H9 (cell line): ENCODE data around the gene ATP6V1C2. TPM values are rescaled to one million over a fixed set of nuclear protein-coding genes. Genes with fewer than 3 reads are reported as not detected.

Experiments used
- DNase-seq: peaks from one replicate; pipeline ENCODE4 v3.0.0-alpha.2; 2017
- H2AFZ ChIP-seq: one replicate; pipeline ENCODE4 v1.6.1; 2013; ENCODE audit warnings: mild to moderate bottlenecking, low read length, control low read depth, moderate library complexity
- H2AK5ac ChIP-seq: 2 replicates; pipeline ENCODE4 v1.6.1; 2013; ENCODE audit warnings: low read length, control low read depth, mixed read lengths; ENCODE audit not compliant: insufficient read length
- H2BK120ac ChIP-seq: one replicate; pipeline ENCODE4 v1.6.1; 2013; ENCODE audit warnings: low read depth, mild to moderate bottlenecking, low read length, control low read depth, inconsistent platforms; ENCODE audit not compliant: poor library complexity, severe bottlenecking
- H2BK12ac ChIP-seq: 2 replicates; pipeline ENCODE4 v1.6.1; 2013; ENCODE audit warnings: low read length, control low read depth, mixed read lengths, low read depth; ENCODE audit not compliant: insufficient read length
- H2BK15ac ChIP-seq: 2 replicates; pipeline ENCODE4 v1.6.1; 2013; ENCODE audit warnings: low read depth, low read length, control low read depth
- H2BK20ac ChIP-seq: one replicate; pipeline ENCODE4 v1.6.1; 2013; ENCODE audit warnings: low read depth, mild to moderate bottlenecking, low read length, control low read depth, inconsistent platforms; ENCODE audit not compliant: poor library complexity, severe bottlenecking
- H2BK5ac ChIP-seq: 2 replicates; pipeline ENCODE4 v1.6.1; 2013; ENCODE audit warnings: low read length, control low read depth, mixed read lengths; ENCODE audit not compliant: insufficient read length
- H3K14ac ChIP-seq: 2 replicates; pipeline ENCODE4 v1.6.1; 2013; ENCODE audit warnings: low read length, control low read depth; ENCODE audit not compliant: insufficient read depth
- H3K18ac ChIP-seq: 2 replicates; pipeline ENCODE4 v1.6.1; 2013; ENCODE audit warnings: low read depth, mild to moderate bottlenecking, mixed read lengths, low read length, control low read depth; ENCODE audit not compliant: insufficient read length
- H3K23ac ChIP-seq: 2 replicates; pipeline ENCODE4 v1.6.1; 2013; ENCODE audit warnings: low read length, control low read depth, mixed read lengths, low read depth; ENCODE audit not compliant: insufficient read length
- H3K23me2 ChIP-seq: 2 replicates; pipeline ENCODE4 v1.6.1; 2013; ENCODE audit warnings: low read depth, mild to moderate bottlenecking, mixed read lengths, low read length, control low read depth; ENCODE audit not compliant: insufficient read length, poor library complexity, severe bottlenecking
- H3K27ac ChIP-seq: 2 replicates; pipeline ENCODE4 v1.5.1; 2013; ENCODE audit warnings: low read length, control low read depth, mixed read lengths, low read depth; ENCODE audit not compliant: insufficient read length
- H3K27me3 ChIP-seq: 2 replicates; pipeline ENCODE4 v1.6.1; 2013; ENCODE audit warnings: low read length, control low read depth, inconsistent platforms; ENCODE audit not compliant: insufficient read depth
- H3K4ac ChIP-seq: 2 replicates; pipeline ENCODE4 v1.6.1; 2013; ENCODE audit warnings: low read depth, mild to moderate bottlenecking, control low read depth, inconsistent platforms, low read length, moderate library complexity
- H3K4me1 ChIP-seq: 2 replicates; pipeline ENCODE4 v1.6.1; 2013; ENCODE audit warnings: low read length, control low read depth, inconsistent platforms; ENCODE audit not compliant: insufficient read depth
- H3K4me2 ChIP-seq: 2 replicates; pipeline ENCODE4 v1.6.1; 2013; ENCODE audit warnings: low read length, control low read depth, mixed read lengths; ENCODE audit not compliant: insufficient read length, insufficient read depth
- H3K56ac ChIP-seq: 2 replicates; pipeline ENCODE4 v1.6.1; 2013; ENCODE audit warnings: low read depth, mild to moderate bottlenecking, mixed read lengths, low read length, control low read depth; ENCODE audit not compliant: insufficient read length
- H3K79me1 ChIP-seq: 2 replicates; pipeline ENCODE4 v1.6.1; 2013; ENCODE audit warnings: low read depth, mild to moderate bottlenecking, moderate library complexity, low read length, control low read depth, inconsistent platforms; ENCODE audit not compliant: insufficient read depth, poor library complexity, severe bottlenecking
- H3K79me2 ChIP-seq: 2 replicates; pipeline ENCODE4 v1.6.1; 2013; ENCODE audit warnings: low read length, control low read depth, inconsistent platforms; ENCODE audit not compliant: insufficient read depth
- H3K9ac ChIP-seq: 2 replicates; pipeline ENCODE4 v1.6.1; 2013; ENCODE audit warnings: low read length, control low read depth, mixed read lengths; ENCODE audit not compliant: insufficient read length; ENCODE audit errors: extremely low read depth
- H3K9me3 ChIP-seq: one replicate; pipeline ENCODE4 v1.6.1; 2013; ENCODE audit warnings: low read depth, low read length, inconsistent platforms; ENCODE audit not compliant: control insufficient read depth
- H3T11ph ChIP-seq: one replicate; pipeline ENCODE4 v1.6.1; 2013; ENCODE audit warnings: mild to moderate bottlenecking, low read length, control low read depth, inconsistent platforms
- H4K20me1 ChIP-seq: one replicate; pipeline ENCODE4 v1.6.1; 2013; ENCODE audit not compliant: control insufficient read depth, insufficient read length, insufficient read depth
- H4K5ac ChIP-seq: 2 replicates; pipeline ENCODE4 v1.6.1; 2013; ENCODE audit warnings: low read depth, mild to moderate bottlenecking, mixed read lengths, low read length, control low read depth; ENCODE audit not compliant: insufficient read length
- H4K8ac ChIP-seq: replicated peaks from 2 replicates; pipeline ENCODE4 v1.6.1; 2013; ENCODE audit warnings: low read length, control low read depth, mixed read lengths, low read depth; ENCODE audit not compliant: insufficient read length
- H4K91ac ChIP-seq: 2 replicates; pipeline ENCODE4 v1.6.1; 2013; ENCODE audit warnings: low read depth, mild to moderate bottlenecking, moderate library complexity, mixed read lengths, low read length, control low read depth; ENCODE audit not compliant: insufficient read length
- H3K27ac Mint-ChIP-seq, 3 experiments: 2 replicates in 2 of 3; 3 replicates in 1 of 3; pipeline ENCODE4 v1.8.0; 2020 to 2021; ENCODE audit warnings: mixed read lengths in 3 of 3, mild to moderate bottlenecking in 1 of 3, moderate library complexity in 1 of 3
- H3K27me3 Mint-ChIP-seq: 2 replicates; pipeline ENCODE4 v1.8.0; 2021; ENCODE audit warnings: low read depth, mild to moderate bottlenecking, moderate library complexity, mixed read lengths
- H3K36me3 Mint-ChIP-seq, 3 experiments: 2 replicates in 2 of 3; 3 replicates in 1 of 3; pipeline ENCODE4 v1.8.0; 2020 to 2021; ENCODE audit warnings: low read depth in 3 of 3, mixed read lengths in 3 of 3; ENCODE audit not compliant: insufficient read depth in 1 of 3
- H3K4me1 Mint-ChIP-seq, 2 experiments: 2 replicates each; pipeline ENCODE4 v1.8.0; 2020; ENCODE audit warnings: mixed read lengths in 2 of 2
- H3K4me3 Mint-ChIP-seq, 2 experiments: 2 replicates in 1 of 2; 3 replicates in 1 of 2; pipeline ENCODE4 v1.8.0; 2020 to 2021; ENCODE audit warnings: mild to moderate bottlenecking in 2 of 2, mixed read lengths in 2 of 2, moderate library complexity in 1 of 2
- H3K9me3 Mint-ChIP-seq, 2 experiments: 2 replicates in 1 of 2; 3 replicates in 1 of 2; pipeline ENCODE4 v1.8.0; 2020; ENCODE audit warnings: mild to moderate bottlenecking in 2 of 2, mixed read lengths in 2 of 2, moderate library complexity in 1 of 2
- CTCF ChIP-seq: fragments of 200-600 bp; sonication (generic); conservative IDR thresholded peaks from 3 replicates; pipeline ENCODE4 v1.8.0; 2021; ENCODE audit warnings: antibody characterized with exemption, mild to moderate bottlenecking
- WGBS: extraction: QIAGEN DNeasy Blood & Tissue Kit; methylation state at CpG from one replicate; pipeline ENCODE4 v1.1.7; 2013; ENCODE audit warnings: missing lambda C conversion rate, low lambda C conversion rate, mixed read lengths; ENCODE audit not compliant: insufficient read length; ENCODE audit errors: extremely low coverage; 5-methylcytosine and 5-hydroxymethylcytosine counted together
- total RNA-seq: library from RNA; stranded (reverse); gene quantifications from 2 replicates; pipeline ENCODE4 v1.2.1, GENCODE V29; 2021

Gene ATP6V1C2
- total RNA-seq, 1 experiment from 2014 or later = 1.2 TPM

DNA sequence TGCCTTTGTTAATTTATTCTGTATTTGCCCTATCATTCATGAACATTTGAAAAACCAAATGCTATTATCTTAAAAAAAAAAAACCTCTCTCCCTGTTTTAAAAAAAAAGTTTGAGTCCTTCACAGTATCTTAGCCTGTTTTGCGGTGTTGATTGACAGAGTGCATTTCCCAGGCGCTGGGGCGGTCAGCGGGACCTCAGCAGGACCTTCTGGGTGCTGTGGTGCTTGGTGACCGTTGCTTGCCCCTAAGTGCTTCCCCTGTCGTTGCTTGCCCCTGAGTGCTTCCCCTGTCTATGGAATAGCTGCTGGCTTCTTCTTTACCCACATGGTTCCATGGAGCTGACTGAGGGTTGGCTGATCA, 12.1 kb downstream of the ATP6V1C2 start:
- no peak for TF ChIP-seq CTCF

More for the DNA sequence above, 12.1 kb downstream of the ATP6V1C2 start:
- Histone ChIP-seq H3K23me2 (no peaks in the 10 kb centered on the region), H3K79me2 (no peaks in the 10 kb centered on the region), H3T11ph (no peak overlapping the region), H3K4ac (no peak overlapping the region), H3K23ac (no peak overlapping the region), H3K4me1 (no peaks in the 10 kb centered on the region), H4K5ac (no peak overlapping the region), H2BK12ac (no peak overlapping the region), H3K27me3 (no peaks in the 10 kb centered on the region), H4K91ac (no peak overlapping the region), H3K4me2 (no peak overlapping the region), H3K9ac (no peak overlapping the region), H3K18ac (no peak overlapping the region), H3K9me3 (no peaks in the 10 kb centered on the region), H3K14ac (no peak overlapping the region; the same call in 1 of the 2 replicates), H2AK5ac (no peak overlapping the region), H3K79me1 (no peaks in the 10 kb centered on the region), H2AFZ (no peak overlapping the region), H4K8ac (no peak overlapping the region), H2BK5ac (no peak overlapping the region), H2BK20ac (no peak overlapping the region), H3K27ac (no peak overlapping the region), H4K20me1 (no peaks in the 10 kb centered on the region), H3K56ac (no peak overlapping the region), H2BK15ac (no peak overlapping the region), H2BK120ac (no peak overlapping the region)
- Mint-ChIP-seq H3K4me1 (0 out of 4 replicates have a peak, but pooled peaks cover 0 to 3% of the 10 kb centered on the region in 2 experiments), H3K4me3 (no peak overlapping the region), H3K27me3 (peaks cover 3% of the 10 kb centered on the region; the same call in 1 of the 2 replicates), H3K36me3 (no peaks in the 10 kb centered on the region), H3K9me3 (no peaks in the 10 kb centered on the region; a peak in 1 of 5 replicates), H3K27ac (no peak overlapping the region)
- WGBS = no CpG with 5 or more reads among the region's 6 CpGs
- DNase-seq = no peak
